ENCODE results near the gene TBX5. TPM values are rescaled to one million over a fixed set of nuclear protein-coding genes. Genes with fewer than 3 reads are reported as not detected.
"Not testable (repeated sequence)": the region's sequence is repeated elsewhere in the genome, so short reads cannot be mapped to it uniquely, and the experiment has no call there.

TBX5 gene
- polyA plus RNA-seq, 5 donors: 40.4 to 65.4 (median 57.1) TPM

DNA sequence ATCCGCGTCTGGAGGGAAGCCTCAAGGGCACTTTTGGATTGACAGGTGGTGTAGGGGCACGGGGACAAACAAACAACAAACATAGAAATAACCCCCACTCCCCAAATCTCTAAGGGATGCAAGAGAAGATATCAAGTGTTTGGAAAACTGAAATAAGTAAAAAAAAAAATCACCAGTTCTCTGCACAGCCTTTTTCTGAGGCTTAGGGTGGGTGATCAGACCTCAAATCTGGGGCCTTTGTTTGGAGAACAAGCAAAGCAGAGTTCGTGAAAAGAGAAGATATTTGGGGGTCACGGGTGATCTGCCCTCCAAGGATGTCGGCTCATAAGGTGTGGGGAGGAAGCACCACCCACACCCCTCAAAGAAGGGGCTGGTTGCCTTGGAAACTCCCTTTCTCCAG lies 10.7 kb downstream of the TBX5 start:
- DNase-seq: no peak

DNA sequence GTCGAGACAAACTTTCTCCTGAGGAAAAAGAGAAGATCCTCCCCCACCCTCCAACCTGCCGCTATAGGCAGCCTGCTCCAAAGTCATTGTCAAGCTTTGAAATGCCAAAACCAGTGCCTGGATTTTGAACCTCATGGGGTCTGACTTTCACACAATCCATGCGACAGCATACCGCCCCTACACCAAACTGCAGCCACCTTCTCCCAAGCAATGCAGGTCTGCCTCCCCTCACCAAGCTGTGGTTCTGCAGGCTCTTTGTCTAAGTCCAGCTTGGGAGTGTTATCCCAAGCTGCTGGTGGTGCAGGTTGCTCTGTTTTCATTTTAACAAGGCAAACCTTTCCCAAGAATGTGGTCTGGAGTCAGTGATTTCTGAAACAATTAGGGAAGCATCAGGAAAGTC lies 12.4 kb downstream of the TBX5 start:
- DNase-seq: no peak

- peak in 1 of 2 donors; percentile 32 for DNase-seq
Measured at GRCh38 chr12:114392909-114393308, 13.0 kb downstream of the TBX5 start.

DNA sequence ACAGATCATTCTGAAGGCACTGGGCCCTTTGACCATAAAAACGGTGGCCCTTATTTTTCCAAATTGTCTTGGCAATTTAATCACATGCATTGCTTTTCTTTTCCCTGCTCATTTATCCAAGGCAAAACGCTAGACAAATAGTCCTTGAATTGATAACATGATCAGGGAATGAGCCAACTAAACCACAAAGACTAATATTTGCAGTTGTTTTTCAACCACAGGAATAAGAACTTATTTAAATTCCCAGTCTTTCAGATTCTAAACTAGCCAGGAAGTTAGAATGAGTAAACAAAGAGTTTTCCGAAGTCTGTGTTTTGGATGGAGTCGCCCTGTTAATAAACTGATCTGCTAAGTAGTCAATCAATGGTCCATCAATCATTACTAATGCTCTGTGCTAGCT lies 14.9 kb downstream of the TBX5 start:
- no peak for DNase-seq

GRCh38 chr12:114384739-114385138 lies 21.2 kb downstream of the TBX5 start:
- no peak for DNase-seq

DNA sequence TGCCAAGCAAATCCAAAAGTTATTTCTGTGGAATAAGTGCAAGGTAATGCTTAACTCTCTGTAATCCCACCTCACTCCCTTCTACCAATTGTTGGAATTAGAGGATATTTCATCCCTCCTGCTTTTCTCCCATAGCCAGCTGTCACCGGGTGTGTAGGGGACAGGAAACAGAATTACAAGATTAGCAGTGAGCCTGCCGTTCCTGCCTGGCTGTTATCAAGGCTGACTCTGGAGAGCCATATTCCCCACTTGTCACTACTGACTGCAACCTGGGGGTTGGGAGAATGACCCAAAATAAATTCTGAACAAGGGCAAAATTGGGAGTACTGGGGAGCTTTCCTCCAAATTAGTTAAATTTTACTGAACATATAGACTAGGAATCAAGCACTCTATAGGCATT lies 24.8 kb downstream of the TBX5 start:
- no peak for DNase-seq

GRCh38 chr12:114371733-114372132 lies 34.2 kb downstream of the TBX5 start:
- DNase-seq: no peak

DNA sequence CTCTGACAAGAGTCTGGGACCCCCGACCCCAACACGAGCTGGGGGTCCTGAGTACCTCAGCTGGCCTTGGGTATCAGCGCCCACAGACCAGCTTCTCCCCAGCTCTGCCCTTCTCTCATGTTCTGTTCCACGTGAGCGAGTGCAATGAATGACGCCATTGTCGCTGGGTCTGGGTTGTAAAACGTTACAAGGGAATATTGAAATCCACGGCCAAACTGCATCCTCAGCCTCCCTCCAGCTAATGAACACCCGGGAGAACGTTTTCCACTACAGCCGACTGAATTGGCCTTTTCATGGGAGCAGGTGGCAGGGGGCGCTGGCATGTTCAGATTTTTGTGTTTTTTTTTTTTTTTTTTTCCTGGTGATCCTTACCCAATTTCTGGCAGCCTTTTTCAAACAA lies 34.7 kb downstream of the TBX5 start:
- DNase-seq: no peak

DNA sequence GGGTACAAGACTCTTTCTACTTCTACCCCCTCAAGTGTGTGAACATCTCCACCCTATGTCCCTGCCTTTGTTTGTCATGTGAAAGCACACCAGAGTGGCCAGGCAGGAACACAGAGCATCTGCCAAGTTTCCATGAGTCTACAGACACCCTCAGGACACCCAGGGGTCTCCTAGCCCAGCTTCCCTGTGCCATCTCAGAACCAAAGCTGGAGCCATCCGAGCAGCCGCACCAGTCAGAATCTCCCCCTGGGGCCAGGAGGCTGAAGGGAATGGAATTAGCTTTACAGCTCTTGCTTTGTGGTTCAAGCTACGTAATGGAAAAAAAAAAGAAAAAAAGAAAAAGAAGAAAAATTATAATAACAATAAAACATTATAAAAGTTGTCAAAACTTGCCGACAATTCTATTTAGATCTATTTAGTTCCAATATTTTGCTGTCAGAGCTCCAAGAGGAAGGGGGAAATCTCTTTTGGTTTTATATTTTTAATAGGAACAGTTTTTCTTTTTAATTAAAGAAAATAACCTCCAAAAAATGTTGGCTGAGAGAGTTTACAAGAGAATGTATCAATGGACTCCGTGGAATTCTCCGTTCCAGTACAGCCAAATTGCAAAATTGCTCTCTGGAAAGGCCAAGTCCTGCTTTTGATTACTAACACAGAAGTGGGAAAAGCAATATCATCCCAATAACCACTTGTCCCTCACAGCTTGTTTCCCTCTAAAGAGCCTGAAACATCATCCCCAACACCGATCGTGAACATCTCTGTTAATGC lies 37.1 kb downstream of the TBX5 start:
- no peak for DNase-seq

- DNase-seq: no peak
Measured at GRCh38 chr12:114361992-114362391, 44.0 kb downstream of the TBX5 start.

GRCh38 chr12:114361545-114361944 lies 44.4 kb downstream of the TBX5 start:
- DNase-seq: no peak

- no peak for DNase-seq
Measured at GRCh38 chr12:114360485-114360884, 45.5 kb downstream of the TBX5 start.

DNA sequence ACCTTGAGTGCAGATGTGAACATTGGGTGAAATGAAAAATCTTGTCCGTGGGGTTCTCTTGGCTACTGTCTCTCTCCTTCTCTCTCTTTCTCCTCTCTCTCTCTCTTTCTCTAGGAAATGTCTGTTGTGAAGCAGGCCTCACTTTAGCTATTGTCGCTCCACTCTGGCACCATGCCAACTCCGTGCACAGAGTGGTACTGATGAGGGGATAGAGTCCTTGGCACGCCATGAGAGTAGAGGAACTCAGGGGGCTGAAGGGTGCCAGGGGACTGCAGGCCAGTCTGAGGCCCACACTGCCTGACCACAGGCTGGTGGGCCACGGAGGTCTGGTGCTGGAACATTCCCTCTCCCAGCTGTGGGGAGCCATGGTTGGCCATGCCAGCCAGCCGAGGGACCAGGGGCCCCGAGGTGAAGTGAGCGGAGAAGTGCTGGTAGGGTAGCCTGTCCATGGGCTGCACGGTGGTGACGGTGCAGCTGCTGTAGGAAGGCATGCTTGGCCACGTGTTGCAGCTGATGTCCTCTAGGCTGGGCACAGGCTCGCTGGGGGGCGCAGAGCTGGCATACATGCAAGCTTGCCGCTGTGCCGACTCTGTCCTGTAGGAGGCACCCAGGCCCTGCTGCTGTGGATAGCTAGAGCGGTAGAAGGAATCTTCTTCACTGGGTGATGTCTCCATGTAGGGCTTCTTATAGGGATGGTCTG lies 50.4 kb downstream of the TBX5 start:
- DNase-seq: no peak

DNA sequence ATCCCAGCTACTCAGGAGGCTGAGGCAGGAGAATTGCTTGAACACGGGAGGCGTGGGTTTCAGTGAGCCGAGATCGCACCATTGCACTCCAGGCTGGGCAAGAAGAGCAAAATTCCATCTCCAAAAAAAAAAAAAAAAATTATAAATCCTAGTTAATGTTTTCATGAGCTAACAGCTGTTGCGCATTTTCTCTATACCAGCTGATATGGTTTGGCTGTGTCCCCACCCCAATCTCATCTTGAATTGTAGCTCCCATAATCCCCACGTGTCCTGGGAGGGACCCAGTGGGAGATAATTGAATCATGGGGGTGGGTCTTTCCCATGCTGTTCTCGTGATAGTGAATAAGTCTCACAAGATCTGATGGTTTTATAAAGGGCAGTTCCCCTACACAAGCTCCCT lies 56.7 kb downstream of the TBX5 start:
- DNase-seq: not testable (repeated sequence)

GRCh38 chr12:114347861-114348260 lies 58.1 kb downstream of the TBX5 start:
- no peak for DNase-seq

- peak; percentile 82 to 87 for DNase-seq
Measured at GRCh38 chr12:114344831-114345230, 61.1 kb downstream of the TBX5 start.

DNA sequence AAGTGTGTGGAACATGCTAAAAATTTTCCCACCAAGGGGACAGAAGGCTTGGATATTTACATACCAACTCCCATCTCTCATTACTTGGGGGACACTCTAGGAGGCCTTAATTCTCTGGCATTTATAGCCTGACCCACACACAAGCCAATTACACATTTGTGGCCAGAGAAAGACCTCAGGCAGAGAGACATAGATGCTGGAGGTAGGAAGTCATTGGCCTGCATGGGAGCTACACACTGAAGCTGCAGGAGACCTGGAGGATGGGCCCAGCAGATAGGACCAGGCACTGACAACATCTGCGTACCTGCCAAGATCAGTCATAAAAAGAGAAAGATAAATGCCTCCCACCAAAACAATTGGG lies 61.7 kb downstream of the TBX5 start:
- DNase-seq: no peak

GRCh38 chr12:114343585-114344302 lies 62.2 kb downstream of the TBX5 start:
- DNase-seq: peak; percentile 13 to 19

GRCh38 chr12:114342656-114343055 lies 63.3 kb downstream of the TBX5 start:
- DNase-seq: no peak

DNA sequence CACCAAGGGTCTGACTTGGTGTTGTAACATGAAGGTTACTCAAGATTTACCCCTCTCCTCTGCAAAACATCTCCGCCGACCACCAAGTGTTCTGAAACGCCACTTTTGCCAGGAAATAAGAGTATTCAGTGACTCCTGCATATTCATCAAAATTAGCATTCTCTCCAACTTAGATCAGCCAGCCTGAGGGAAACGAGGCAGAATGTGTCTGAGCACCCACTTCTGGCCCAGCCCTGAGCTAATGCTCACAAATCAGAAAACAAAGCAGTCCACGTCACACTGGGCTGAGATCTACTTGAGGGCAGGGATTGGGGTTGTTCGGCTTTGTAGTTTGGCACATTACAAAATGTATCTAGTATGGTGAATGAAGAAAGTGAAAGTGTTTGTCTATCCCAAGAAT lies 64.3 kb downstream of the TBX5 start:
- DNase-seq: no peak

- DNase-seq: no peak
Measured at GRCh38 chr12:114340231-114340630, 65.7 kb downstream of the TBX5 start.

DNA sequence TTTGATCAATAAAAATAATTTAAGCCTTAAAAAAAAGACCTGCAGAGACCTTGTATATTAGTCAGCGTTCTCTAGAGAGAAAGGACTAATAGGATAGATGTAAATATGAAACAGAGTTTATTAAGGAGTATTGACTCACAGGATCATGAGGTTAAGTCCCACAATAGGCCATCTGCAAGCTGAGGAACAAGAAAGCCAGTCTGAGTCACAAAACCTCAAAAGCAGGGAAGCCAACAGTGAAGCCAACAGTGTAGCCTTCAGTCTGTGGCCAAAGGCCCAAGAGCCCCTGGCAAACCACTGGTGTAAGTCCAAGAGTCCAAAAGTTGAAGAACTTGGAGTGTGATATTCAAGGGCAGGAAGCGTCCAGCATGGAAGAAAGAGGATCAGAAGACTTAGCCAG lies 66.3 kb downstream of the TBX5 start:
- DNase-seq: no peak

DNA sequence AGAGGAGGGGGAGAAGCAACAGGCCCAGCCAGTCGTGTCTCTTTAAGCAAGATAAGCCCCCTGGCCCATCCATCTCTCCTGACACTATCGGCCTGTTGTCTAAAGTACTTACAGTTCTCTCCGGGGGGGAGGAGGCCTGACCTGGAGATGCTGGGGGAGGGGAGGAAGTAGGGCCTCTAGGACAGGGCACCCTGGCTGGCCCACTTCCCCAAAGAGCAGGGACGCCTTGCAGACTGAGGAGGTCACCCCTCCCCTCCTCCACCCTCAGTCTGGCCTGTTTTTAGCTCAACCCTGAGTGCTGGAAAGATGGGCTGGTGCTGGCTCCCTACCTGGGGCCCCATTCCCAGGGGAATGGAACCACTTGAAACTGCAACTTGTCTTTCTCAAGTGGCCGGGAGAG lies 70.3 kb downstream of the TBX5 start:
- no peak for DNase-seq
